ENCODE results near the gene TSEN54.

DNA sequence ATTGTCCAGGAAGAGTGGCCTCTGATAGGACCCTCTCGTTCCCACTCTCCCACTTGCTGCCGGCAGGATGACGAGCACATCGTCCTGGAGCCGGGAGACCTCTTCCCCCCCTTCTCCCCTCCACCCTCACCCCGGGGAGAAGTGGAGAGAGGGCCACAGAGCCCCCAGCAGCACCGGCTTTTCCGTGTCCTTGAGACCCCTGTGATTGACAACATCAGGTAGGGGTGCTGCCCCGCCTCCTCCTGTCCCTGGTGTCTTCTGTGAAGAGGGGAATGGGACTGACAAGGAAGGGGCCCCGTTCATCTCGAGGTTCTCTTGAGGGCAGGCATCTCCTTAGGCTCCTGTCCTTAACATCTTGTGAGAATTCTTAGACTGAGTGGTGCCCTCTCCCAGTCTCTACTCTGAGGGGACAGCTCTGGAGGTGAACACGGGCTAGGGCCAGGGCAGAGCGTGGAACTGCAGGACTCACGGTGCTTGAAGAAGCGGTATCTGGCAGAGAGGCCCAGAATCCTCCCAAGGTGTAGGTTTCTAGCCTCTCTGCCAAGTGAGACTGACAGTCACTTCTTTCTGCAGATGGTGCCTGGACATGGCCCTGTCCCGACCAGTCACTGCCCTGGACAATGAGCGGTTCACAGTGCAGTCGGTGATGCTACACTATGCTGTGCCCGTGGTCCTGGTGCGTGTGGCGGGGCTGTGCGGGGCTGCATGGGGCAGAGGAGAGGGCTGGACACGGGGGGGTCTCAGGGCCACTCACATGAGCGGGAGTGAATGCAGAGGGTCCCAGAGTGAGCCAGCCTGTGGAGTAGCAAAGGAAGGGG, 27.4 kb upstream of the TSEN54 start:
- TF ChIP-seq POLR2A (IDR thresholded peaks at IDR 0.05): no peak
- TF ChIP-seq, protein P1, sequence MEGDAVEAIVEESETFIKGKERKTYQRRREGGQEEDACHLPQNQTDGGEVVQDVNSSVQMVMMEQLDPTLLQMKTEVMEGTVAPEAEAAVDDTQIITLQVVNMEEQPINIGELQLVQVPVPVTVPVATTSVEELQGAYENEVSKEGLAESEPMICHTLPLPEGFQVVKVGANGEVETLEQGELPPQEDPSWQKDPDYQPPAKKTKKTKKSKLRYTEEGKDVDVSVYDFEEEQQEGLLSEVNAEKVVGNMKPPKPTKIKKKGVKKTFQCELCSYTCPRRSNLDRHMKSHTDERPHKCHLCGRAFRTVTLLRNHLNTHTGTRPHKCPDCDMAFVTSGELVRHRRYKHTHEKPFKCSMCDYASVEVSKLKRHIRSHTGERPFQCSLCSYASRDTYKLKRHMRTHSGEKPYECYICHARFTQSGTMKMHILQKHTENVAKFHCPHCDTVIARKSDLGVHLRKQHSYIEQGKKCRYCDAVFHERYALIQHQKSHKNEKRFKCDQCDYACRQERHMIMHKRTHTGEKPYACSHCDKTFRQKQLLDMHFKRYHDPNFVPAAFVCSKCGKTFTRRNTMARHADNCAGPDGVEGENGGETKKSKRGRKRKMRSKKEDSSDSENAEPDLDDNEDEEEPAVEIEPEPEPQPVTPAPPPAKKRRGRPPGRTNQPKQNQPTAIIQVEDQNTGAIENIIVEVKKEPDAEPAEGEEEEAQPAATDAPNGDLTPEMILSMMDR (IDR thresholded peaks at IDR 0.05): no peak
